T47D (cell line): Measurements from ENCODE around the gene CCDC6.
A peak's percentile ranks its signal among the peaks of the same experiment; 100 is the strongest.

ENCODE experiments used
- DNase-seq, 2 experiments: peaks; one replicate each; pipeline versions ENCODE4 v3.0.0 to v3.0.0-alpha.2; 2011 to 2012; ENCODE audit warnings: low read depth in 1 of 2, low spot score in 1 of 2
- JUND ChIP-seq: IDR thresholded peaks from 2 replicates; pipeline ENCODE4 v1.6.1; 2012; ENCODE audit warnings: low read depth
- in situ Hi-C: cut with HindIII; loops from 2 replicates; pipeline ENCODE4 v1.10.0; 2016; ENCODE audit warnings: low sequenced_read_pairs, low pct_unique_long_range_greater_than_20kb

CCDC6 gene

DNA sequence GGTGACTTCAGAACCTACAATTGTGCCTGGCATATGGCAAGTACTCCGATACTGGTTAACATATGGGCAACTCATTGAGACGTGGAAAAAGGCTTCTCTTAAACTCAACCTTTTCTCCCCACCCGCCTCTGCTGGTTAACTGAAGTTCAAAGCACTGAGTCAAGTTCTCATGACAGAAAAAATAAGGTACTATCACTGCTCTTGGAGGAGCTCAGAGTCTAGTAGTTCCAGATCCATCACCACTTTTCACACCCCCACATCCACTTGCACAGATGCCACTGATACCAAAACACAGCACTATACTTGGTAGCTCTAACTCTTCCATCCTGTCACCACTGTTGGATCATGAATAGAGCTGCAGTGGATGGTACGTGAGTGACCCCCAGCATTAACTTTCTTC is 36.2 kb downstream of the CCDC6 start:
- DNase-seq = no peak
- TF ChIP-seq JUND = no peak
- in situ Hi-C loops = no loop called here

DNA sequence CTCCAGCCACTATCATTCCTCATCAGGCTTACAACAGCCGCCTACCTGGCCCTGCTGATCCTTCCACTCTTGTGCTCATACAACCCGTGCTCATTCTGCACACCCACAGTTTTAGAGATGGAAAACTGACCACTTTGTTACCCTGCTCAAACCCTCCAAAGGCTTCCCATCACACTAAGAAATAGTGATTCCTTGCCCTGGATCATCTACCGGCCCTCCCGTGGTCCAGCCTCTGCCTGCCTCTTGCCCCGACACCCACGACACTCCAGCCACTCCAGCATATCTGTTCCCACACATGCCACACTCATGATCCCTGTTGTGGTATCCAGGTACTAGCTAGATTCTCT is 36.8 kb downstream of the CCDC6 start:
- in situ Hi-C loops = no loop called here
- no peak for DNase-seq
- TF ChIP-seq JUND = no peak

DNA sequence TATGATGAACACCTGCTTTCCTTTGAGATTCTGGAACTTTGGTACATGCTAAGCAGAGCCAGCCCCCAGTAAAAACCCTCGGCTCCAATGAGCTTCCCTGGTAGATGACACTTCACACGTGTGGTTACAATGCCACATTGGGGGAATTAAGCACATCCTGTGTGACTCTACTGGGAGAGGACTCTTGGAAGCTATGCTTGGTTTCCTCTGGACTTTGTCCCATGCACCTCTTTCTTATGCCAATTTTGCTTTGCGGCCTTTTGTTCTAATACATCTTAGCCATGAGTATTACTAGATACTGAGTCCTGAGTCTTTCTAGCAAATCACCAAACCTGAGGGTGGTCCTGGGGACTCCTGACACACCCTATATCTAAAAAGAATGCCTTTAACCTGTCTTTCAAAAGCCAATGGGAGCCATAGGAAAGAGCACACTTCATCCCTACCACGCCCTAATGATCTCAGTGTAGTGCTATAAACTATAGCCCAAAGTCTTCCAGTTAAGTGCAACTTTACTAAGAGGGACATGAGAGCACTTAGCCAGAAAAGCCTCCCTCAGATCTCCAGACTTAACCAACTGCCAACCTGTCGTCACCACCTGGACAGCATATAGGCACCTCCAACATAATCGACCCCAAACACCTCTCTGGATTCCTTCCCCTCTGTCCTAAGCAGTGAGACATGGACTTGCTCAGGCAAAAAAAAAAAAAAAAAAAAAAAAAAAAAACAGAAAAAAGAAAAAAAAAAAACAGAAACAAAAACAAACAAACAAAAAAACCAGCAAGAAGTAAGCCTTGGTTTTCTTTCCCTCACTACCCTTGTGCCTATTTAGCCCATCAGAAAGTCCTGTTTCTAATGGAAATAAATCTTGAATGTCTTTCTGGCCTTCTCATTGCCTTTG is 37.4 kb downstream of the CCDC6 start:
- in situ Hi-C loops = no loop called here
- DNase-seq = no peak
- no peak for TF ChIP-seq JUND

DNA sequence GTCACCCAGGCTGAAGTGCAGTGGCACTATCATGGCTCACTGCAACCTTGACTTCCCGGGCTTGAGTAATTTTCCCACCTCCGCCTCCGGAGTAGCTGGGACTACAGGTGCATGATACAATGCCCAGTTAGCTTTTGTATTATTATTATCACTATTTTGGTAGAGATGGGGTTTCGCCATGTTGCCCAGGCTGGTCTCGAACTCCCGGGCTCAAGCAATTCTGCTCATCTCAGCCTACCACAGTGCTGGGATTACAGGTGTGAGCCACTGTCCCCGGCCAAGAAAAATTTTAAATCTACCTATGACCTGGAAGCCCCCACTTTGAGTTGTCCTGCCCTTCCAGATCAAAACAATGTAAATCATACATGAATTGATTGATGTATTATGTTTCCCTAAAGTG is 38.8 kb downstream of the CCDC6 start:
- no peak for TF ChIP-seq JUND
- in situ Hi-C loops = no loop called here
- no peak for DNase-seq

DNA sequence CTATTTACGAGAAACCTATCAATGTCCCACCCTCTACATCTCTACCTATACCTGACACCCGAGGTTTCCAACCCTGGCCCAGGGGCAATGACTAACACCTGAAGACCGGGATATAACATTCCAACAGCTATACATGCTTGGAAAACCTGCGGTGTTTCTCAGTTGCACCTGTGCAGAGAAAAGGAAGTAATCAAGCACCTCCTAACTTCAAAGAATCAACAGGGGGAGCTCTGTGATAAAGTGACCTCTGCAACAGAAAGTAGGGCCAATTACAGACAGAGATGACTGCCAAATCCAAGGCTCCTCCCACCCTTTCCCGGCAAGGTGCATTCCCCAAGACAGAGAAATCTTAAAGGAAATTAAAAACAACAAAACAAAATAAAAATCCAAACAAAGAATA is 41.3 kb downstream of the CCDC6 start:
- peak in 1 of 2 experiments; percentile 78 for DNase-seq
- TF ChIP-seq JUND = no peak
- in situ Hi-C loops = no loop called here

DNA sequence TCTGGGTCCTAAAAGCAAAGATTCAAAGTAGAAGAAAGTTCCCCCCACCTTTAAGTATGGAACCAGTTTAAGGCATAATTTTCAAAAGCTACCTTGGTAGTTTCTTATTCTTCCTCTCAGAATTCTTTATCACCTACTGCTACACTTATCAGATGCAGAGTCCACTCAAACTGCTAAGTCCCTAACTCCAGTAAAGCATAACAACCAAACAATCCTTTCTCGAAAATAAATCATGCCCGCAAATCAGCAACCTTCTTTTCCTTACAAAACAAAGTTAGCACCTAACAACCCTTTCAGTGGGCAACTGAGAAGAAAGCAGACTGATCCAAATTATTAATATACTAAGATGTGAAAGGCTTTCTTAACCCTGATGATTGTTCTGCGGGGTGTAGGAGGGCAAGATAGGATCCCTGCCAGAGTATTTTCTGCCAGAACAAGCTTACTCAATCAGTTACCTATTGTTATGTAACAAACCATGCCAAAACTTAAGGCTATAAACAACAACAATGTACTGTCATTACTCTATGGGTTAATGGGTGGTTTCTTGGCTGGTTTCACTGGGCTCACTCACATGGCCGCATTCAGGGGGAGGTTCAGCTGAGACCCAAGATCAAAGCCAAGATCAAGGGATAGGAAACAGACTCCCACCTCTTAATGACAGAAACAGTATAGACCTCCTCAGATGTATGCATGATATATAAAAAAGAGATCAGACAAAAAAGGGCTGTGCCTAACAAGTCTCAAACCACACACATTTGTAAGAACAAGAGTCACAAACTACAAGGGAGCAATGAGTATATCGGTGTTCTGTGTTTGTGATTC is 42.0 kb downstream of the CCDC6 start:
- TF ChIP-seq JUND = no peak
- in situ Hi-C loops = no loop called here
- no peak for DNase-seq

DNA sequence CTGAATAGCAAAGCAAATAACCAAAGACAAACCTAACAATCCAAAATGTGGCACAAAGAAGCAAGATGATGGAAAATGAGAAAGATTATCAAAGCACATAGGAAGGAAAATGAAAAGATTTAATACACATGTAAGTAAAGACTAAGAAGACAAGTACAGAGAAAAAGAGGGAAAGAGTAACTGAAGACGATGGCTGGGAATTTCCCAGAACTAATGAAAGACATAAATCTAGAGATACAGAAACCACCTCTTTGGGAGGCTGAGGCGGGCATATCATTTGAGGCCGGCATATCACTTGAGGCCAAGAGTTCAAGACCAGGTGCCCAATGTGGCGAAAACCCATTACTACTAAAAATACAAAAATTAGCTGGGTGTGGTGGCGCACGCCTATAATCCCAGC is 46.8 kb downstream of the CCDC6 start:
- no peak for TF ChIP-seq JUND
- in situ Hi-C loops = no loop called here
- DNase-seq = no peak

DNA sequence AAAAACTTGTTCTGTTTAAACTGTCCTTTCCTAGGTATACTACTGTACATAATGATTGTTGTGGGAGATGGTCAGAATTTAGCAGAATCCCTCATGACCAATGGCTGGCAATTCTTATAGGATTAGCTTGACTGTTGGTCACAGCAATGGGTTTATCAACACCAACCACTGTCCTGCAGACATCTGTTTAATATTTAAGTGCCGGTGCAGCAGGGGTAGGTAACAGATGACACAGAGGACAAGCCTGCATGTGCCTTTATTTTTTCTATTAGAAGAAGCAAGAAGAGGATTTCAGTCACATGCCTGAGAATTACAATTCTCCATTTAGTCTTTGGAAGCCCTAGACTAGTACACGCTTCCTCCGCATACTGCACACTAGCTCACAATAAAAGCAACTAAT is 48.4 kb downstream of the CCDC6 start:
- in situ Hi-C loops = no loop called here
- no peak for DNase-seq
- TF ChIP-seq JUND = no peak

DNA sequence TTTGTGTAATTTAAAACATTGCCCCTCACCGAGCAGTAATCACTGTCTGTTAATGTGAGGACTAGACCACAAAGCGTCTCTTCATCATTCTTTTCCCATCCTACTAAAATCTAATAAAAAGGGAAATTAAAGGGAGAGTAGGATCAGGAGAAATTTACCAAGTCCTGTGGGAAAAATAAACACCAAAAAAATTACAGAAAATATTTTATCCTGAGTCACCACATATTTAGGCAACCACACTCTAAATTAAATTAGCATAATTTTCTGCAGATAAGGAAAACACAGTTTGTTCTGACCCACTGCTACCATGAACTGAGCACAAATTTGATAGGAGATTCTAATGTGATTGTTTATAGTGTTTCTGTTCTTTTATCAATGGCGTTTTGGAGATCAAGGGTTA is 49.3 kb downstream of the CCDC6 start:
- no peak for TF ChIP-seq JUND
- in situ Hi-C loops = no loop called here
- DNase-seq = no peak

DNA sequence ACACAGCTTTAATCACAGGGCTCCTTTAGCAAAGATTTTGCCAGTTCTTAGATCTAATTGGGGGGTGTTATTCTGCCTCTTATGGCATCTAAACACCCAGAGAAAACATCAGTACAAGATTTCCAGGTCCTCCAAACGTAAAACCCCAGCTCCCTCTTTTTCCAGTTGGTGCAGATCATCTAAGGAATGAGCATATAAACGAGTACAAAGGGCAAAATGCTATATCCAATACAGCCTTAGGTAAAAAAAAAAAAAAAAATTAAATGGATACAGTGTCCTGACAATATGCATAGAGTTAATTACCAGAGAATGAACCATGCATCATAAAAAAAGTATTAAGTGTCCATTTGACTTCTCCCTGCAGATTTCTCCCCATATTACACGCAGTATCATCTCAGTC is 50.3 kb downstream of the CCDC6 start:
- in situ Hi-C loops = no loop called here
- DNase-seq = no peak
- no peak for TF ChIP-seq JUND

DNA sequence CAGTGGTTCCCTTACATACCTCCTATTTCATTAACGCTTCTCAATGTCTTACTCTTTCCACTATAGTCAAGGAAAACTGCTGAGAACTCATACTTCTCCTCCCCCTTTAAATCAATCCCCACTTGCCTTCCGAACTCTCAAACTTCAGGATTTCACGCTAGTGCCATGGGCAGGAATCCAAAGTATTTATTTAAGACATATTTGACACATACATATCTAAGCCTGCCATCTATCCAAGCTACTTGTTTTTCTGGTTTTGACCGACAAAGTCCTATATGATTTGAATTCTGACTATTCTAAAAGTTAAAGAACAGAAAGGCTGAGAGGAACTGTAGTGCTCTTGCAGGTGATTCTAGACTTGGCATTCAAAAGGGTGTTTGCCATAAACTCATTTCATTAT is 51.8 kb downstream of the CCDC6 start:
- peak in 1 of 2 experiments; percentile 94 for DNase-seq
- TF ChIP-seq JUND = peak; percentile 74
- in situ Hi-C loops = no loop called here

DNA sequence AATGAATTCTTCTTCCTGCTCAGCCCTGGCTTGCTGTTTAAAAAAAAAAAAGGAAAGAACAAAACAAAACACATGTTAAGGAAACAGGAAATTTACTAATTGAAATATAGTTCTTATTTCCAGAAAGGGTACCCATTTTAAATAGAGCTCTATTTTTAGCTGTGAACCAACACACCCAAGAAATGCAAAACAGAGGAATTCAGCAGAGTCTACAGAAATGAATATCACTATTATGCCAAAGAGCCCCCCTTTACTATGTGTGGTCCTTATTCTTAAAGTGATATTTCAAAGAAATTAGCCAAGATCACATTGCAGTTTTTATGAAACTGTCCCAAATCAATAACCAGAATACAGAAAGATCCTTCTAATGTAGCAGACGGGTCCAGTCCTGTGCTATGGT is 53.7 kb downstream of the CCDC6 start:
- in situ Hi-C loops = no loop called here
- TF ChIP-seq JUND = no peak
- no peak for DNase-seq

DNA sequence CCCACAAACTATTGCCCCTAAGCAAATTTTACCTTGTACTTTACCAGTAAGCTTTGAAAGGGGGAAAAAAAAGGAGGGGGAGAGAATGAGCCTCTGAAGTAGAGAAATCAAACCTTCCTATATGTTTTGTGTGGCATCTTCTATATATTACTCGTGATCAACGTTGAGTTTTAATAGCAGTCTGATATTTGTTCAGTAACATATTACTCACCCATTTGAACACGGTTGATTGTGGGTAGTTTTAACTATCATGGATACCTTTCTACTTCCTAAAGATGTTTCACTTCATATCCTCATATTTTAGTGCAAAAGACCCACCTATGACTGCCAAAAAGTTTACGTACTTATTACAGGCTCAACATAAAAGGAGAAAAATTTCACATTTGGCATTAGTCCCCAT is 54.5 kb downstream of the CCDC6 start:
- in situ Hi-C loops = no loop called here
- DNase-seq = no peak
- no peak for TF ChIP-seq JUND
